Measurements from ENCODE around the gene DAB1.
"Not testable (repeated sequence)": the region's sequence is repeated elsewhere in the genome, so short reads cannot be mapped to it uniquely, and the experiment has no call there.

Gene DAB1

GRCh38 chr1:57109247-57109646 lies 314.6 kb downstream of the DAB1 start:
- DNase-seq, result no peak

DNA sequence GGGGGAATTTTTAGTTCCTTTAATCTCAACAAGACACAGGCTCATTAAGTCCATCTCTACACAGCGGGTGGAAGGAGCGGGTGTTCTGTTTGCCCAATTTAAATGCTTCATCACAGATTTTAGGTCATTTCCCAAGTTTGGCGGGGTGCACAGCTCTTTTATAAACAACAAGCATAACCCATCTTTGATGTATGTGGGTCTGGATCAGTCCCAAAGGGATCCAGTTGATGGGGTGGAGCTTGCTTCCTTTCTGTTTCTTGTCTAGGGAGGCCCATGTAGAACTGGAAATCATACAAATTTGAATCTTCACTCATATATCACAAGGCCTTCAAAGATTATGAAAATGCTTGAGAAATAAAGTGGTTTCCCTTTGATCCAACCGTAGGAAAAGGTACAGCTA lies 317.6 kb downstream of the DAB1 start:
- DNase-seq, result no peak

DNA sequence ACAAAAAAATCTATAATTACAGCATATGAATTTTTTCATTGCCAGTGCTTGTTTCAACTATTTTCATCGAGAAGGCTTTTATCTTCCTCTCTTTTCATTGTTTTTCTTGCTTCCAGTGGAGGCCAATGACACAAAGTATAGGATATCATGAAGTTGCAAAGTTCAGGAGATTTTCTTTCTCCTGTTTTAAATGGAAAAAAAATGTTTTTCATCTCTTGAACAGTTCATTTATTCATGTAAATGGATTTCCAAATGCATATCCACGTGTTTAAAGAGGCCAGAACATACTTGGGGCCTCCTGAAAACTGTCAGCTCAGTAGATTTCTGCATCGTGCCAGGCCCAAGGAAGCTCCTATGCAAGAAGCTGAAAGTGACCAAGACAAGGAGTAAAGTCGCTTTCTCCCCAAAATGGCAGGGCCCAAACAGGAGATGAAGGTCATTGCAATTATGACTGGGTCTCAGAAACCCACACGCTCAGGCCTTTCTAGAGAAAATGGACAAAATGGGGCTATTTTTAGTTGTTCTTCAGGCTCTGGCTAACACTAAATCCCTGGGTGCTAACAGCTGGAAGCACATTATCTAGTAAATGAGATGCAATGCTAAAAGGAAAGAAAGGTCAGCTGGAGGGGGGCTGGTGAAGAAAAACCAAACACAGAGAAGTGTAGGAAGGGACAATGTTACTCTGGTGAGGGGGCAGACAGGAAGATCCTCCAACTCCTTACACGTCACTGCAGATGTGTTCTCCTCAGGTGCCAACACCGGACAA lies 321.1 kb downstream of the DAB1 start:
- no peak for DNase-seq

DNA sequence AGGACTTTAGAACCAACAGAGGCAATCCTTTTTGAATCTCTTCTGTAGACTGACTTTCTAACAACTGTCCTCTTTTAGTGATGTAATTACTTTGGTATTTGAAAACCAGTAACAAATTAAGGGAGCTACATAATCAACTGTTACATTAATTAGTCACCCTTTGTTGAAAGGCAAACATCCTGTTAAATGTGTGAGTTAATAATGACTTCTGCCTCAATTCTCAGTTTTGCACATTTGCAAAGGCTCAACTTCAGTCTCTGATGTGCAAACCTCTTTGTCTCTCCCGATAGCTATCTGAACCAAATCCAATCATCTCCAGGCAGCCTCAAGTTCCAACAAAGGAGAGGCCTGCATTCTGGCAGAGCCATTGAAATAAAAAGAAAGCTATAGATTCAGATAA lies 322.7 kb downstream of the DAB1 start:
- no peak for DNase-seq

GRCh38 chr1:57094749-57095148 lies 329.1 kb downstream of the DAB1 start:
- no peak for DNase-seq

DNA sequence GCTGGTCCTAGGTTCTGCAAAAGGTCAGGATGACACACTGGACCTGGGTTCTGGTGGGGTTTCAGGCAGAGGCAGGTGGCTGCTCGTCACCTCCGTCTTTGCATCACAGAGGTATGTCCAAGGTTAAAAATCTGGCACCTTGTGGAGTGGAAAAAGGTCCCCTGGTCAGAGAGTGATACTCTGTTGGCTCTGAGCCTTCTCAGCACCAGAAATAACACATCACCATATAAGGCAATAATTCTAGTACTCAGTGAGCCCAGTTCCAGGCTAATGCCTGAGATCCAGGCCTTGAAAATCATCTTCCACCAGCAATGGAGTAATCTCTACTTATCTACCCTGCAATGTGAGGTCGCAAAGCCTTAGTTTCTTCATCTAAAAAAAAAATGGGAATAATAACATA lies 330.7 kb downstream of the DAB1 start:
- no peak for DNase-seq

- no peak for DNase-seq
Observed at GRCh38 chr1:57091642-57092041, 332.2 kb downstream of the DAB1 start.

GRCh38 chr1:57089855-57090254 lies 334.0 kb downstream of the DAB1 start:
- no peak for DNase-seq

- no peak for DNase-seq
Observed at GRCh38 chr1:57089221-57089620, 334.6 kb downstream of the DAB1 start.

DNA sequence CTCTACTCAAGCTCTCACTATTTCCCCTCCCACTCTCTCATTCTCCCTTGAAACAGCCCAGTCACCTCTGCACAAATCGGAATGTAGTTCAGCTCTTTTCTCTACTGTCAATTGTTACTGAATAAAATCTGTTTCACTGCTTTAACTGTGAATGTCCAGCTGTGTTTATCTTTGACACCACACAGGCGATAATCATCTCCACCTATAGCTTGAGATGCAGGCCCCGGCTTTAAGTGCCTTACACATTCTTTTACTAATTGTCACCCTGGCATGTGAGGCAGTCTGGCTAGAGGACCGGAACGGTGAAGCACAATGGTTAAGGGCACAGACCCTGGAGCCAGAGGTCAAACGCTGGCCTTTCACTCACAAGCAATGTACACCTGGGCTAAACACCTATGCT lies 335.2 kb downstream of the DAB1 start:
- no peak for DNase-seq

GRCh38 chr1:57087660-57088059 lies 336.2 kb downstream of the DAB1 start:
- DNase-seq, result not testable (repeated sequence)

DNA sequence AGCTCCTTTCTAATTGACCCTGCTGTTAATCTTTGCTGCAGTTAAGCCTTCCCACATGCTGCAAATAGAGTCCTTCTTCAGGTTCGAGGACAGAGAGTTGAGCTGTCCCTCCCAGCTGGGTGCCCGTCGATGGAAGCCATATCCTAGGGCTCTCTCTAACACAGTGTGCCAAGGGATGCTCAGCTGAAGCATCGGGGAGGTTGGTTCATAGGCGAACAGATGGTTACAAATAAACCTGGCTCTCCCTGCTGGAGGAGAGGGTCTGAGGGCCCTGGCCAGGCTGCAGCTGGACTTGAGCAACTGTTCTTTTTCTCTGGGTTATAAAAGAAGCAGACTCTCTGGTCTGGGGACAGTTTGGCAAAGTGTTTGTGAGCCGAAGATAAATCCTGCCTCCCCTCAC lies 337.7 kb downstream of the DAB1 start:
- DNase-seq, result peak; percentile 14

DNA sequence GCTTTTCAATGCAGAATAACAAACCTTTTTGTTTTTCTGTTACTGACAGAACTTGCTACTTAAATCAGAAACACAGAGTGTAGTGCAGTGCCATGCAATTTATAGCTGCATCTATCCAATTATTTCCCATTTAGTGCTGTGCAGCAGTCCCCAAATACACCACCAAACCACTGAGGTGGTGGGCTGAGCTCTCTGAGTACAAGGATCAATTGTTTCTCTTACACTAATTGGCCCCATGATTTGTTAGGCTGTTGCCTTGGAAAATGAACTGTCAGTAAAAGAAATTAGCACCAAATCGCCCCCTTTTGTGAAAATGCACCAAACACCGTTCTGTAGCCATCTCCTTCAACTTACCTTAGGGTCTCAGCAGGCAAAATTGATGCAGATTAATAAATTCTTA lies 339.2 kb downstream of the DAB1 start:
- no peak for DNase-seq

DNA sequence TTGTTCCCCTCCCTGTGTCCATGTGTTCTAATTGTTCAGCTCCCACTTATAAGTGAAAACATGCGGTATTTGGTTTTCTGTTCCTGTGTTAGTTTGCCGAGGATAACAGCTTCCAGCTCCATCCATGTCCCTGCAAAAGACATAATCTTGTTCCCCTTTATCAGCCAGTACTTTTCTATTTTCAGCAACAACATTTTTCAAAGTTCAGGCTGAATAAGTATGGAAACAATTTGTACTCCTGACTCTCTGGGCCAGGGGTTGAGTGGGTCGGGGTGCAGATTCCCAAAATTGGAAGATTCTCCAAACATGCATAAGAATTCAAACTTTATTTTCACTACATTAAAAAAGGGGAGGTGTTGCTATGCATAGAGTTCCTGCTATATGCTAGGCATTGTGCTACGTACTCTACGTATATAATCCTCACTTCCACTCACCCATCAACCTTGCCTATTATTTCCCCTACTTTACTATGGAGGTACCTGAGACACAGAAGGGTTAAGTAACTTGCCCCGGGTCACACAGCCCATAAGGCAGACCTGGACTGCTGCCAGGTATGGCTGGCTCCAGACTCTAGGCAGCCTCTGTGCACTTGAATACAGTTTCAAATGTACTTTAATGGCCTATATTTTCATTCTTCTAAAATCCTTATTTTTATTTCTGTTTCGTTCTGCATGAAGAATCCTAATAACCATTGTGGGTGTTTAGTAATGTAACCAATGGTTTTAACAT lies 341.0 kb downstream of the DAB1 start:
- DNase-seq, result no peak

DNA sequence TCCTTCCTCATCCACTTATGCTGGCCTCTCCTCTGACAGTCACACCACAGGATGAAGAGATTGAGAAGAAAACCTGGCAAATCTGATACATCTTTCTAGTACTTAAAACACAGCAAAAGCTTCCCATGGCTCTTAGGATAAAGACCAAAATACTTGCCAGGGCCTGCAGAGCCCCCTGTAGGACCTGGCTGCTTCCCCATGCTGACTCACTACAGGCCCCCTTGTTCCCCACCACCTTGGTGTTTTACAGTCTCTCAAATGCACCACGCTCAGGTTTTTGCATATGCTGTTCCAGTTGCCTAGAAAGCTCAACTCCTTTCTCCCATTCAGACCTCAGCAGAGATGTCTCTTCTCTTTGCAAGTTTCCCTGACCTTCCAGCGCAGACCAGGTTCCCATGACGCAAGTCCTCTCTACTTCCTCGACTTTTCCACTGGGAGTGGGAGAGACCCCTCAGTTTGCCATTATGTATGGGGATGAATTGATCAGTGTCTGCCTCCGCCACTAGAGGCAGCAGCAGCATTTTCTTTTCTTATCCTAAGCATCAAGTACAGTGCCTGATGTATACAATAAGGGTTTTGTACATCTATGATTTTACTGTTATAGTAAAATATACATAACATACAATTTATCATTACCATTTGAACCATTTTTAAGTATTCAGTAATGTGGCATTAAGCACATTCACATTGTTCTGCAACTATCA lies 344.3 kb downstream of the DAB1 start:
- no peak for DNase-seq

GRCh38 chr1:57072401-57073110 lies 351.3 kb downstream of the DAB1 start:
- DNase-seq, result no peak

DNA sequence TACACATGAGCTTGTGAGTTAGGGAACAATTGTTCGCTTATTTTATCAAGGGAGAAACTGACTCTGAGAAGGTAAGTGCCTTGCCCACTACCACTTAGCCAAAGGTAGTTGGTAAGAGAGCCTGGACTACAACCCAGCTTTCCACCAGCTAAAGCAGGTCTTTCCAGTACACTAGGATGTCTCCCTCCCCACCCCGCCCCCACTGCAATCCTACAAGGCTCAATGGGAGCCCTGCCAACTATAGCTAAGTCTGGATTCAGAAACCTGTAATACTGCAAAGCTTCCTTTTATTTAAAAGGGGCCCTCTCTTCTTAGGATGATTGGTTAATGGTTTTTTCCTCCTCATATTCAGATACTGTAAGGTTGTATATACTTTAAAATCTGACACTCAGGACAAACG lies 356.0 kb downstream of the DAB1 start:
- DNase-seq, result no peak

DNA sequence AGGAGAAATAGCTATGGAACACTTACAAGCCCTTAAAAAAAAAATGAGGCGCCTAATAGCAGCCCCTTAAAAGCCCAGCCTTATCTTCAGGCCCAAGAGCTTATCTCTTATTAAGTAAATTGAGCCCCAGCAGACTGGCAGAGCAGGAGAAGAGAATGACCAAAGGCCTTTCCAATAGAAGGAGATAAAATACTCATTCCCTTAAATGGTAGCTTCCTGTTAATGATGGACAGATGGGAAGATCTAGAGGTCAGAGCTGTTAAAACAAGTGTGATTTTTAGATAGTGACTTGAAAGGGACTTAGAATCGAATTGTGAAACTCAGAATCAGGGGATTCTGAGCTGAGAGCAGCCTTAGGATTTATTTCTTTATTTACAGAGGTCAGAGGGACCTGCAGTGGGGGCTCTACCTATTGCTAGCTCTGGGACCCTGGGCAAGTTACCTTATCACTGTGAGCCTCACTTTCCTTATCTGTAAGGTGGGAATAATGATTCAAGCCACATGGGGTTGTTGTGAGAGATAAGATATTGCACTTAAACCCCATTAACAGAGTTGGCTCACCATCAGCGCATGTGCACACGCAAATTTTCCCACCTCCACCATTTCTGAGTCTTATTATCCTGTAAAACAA lies 356.8 kb downstream of the DAB1 start:
- no peak for DNase-seq

GRCh38 chr1:57065442-57065841 lies 358.4 kb downstream of the DAB1 start:
- no peak for DNase-seq

- no peak for DNase-seq
Observed at GRCh38 chr1:57064379-57065140, 359.3 kb downstream of the DAB1 start.

DNA sequence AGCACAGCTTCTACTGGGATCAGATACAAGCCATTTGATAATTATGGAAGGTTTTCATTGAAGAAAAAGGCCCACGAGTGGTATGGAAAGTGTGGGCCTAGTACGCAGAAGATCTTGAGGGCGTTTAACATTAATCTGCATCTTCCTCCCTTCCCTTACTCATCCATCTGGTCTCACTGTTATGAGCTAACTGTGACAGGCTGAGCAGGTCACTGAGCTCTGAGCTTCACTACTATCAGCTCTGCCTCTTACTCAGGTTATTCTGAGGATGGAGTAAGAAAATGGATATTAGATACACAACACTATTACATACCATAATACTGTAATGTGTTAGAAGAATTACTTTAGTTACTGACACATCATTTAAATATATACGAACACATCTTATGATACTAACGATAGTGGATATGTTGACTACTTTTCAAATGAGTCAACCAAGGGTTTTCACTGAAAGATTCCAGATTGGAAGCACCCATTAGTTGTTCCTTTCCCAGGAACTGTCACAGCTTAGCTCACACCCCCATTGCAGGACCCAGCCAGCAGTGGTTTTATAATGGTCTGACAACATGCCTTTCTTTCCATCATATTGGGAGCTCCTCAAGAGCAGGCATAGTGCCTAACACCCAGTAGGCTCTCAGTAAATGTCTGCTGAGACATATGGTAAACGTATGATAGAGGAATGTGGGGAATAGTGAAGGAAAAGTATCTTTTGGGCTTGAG lies 360.3 kb downstream of the DAB1 start:
- DNase-seq, result no peak

All from NCI-H1092 treated with DMSO at 0.1 percent for 48 hours (cell line).